NCI-H1694 treated with DMSO at 0.1 percent for 48 hours (cell line): ENCODE results near the gene UBASH3B.

Source experiments
- DNase-seq: peaks from one replicate; lab custom pipeline; 2025; lab: John Stamatoyannopoulos, UW

UBASH3B gene

DNA sequence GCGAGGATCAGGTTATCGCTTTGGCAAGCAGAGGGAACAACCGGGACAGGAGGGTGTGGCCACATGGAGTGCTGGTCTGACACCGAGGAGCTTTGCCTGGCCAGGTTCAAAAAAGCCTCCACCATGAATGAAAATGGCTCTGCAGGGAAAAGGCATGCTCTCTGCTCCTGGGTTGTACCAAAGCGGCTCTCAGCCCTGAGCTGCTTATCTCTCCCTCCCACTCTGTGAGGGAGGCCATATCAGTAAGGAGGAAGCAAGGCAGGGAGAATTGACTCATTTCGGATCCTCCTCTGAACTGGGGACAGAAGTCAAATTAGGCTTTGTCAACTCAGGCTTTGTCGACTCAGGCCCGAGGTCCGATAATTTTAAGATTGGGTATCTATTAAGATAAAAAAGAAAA is 99.9 kb downstream of the UBASH3B start:
- no peak for DNase-seq

DNA sequence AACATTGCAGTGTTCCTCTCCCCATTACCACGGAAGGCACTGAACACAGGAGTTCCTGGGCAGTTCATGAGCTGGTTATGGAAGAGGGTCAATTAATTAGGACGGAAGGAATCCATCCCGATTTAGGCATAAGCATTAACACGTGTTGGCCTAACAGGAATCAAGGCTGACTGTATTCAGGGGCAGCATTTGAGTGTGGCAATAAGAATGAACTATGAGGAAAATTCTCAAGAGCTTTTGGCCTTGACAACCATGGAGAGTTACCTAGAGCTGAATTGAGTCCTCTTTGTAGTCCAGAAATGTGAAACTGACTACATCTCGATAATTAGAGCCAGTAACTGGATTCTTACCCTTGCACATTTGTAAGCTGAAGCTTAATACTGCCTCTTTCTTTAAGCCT is 100.4 kb downstream of the UBASH3B start:
- DNase-seq, result no peak

DNA sequence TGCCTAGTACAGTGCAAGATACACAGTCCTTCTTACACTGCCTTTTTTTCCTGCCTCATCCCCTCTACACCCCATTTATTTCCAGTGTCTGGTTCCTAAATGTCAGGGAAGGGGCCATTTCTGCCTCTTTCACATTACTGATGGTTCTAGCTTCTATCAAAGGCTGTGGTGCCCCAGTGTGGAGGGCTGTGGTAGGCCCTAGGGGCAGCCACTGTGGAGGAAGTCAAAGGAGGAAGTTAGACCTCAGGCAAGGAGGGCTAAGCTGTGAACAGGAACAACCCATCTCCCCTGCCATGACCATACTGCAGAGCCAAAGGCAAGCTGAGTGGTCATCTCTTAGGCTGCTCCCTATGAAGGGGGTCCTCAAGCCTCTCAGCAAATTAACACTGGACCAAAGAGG is 100.9 kb downstream of the UBASH3B start:
- DNase-seq, result no peak

DNA sequence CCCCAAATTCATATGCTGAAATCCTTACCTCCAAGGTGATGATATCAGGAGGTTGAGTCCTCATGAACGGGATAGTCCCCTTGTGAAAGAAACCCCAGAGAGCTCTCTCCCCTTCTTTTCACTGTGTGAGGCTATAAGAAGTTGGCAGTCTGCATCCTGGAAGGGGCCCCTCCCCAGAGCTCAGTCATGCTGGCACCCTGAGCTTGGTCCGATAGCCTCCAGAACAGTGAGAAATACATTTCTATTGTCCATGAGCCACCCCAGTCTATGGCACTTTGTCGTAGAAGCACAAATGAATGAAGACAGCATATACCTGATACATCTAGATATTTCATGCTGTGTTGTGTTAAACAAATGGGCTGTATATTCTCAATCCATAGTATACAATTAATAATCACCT is 101.7 kb downstream of the UBASH3B start:
- no peak for DNase-seq

DNA sequence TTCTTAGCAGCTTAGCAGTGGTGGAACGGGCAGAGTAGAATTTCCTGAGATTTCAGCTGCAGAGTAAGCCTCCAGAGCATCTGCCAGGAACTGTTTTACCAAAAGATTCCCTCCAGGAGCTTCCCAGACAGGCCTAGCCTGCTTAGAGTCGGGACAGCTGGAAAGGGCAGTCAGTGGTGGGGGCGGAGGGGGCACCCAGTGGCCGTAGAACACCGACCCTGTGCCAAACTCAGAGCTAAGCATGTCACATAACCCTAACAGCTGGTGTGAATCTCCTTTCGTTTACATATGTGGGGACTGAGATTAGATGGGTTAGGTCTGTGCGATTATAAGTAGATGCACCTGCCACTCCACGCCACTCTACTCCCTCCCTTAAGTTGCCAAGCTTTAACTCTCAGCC is 102.8 kb downstream of the UBASH3B start:
- DNase-seq, result no peak

DNA sequence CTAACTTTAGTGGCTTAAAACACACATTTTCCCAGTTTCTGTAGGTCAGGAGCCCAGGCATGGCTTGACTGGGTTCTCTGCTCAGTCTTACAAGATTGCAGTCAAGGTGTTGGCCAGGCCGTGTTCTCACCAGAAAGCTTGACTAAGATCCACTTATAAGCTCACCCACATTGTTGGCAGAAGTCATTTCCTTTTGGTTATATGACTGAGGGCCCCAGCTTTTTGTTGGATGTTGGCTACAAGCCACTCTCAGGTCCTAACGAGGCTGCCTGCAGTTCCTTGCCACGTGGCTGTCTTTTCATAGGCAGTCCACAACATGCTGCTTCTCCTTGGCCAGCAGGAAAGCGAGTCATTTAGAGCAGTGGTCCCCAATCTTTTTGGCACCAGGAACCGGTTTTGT is 103.5 kb downstream of the UBASH3B start:
- DNase-seq, result no peak

DNA sequence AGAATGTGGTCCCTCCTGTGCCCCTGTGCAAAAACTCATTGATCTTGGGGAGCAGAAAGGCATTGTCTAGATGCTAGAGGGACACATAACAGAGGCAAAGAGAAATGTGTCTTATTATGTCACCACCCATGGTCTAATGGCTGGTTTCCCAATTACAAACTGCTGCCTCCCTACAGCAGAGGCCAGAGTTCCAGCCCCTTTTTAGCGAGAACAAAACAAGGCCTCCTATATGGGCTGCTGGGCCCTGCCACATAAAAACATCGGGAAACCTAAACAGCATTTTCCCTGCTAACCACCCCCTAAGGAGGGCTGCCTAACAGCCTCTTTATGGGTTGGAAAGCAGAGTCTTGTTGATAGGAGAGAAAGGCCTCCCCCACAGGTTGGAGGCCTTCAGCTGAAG is 107.6 kb downstream of the UBASH3B start:
- no peak for DNase-seq

DNA sequence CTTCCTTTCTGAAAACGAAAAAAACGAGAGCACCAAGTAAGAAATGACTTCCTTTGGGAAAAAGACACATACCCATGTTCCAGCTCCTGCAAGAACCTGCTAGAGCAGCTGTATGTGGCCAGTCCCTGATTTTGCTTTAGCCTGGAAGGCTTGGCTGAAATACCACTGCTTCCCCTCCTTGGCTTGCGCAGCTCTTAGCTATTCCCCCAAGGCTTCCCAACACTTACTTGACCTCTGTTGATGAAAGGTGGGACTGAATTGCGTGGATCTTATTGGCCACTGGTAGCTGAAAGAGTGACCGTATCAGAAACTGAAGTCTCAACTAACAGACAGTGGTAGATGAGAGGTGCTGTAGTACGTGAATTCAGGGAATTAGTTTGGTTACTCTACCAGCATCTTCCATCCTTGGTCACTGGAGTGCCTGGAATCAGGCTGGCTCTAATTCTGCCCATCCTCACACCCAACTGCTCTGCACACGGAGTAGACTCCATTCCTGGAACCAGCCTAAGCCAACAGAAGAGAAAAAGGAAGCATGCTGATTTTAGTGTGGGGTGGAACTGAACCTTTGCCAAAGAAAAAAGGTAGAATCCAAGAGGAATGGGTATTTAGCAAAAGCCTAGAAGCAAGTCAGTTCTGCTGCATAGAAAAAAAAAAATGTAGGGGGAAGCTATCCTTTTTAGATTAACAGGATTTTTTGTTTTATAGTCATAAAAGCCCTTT is 109.0 kb downstream of the UBASH3B start:
- no peak for DNase-seq

DNA sequence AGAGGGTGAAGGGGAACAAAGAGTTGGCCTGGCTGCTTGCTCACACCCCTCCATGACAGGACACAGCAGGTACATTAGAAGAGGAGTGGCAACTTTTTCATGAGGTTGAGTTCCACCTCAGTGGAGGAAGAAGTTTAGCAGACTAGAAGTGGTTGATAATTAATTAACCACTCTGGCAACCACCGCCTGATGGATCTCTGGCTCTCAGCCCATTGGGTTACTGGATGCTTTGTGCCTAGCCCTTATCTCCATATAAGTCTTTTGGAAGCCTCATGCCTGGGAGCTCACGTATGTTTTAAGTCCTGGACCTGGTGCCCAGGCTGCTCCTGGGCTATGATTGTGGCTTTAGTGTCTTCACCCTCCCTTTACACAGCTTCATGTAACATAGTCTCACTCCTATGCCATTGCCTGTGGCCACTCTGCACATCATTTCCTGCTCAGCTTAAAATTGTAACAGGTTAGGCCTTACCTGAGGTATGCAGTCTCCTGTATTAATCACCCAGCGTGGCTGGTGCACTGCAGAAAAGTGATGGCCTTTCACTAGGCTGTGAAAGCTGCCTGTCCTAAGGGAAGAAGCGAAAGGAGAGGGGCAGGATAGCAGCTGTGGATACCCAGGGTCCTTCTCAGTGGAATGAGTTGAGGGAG is 110.1 kb downstream of the UBASH3B start:
- no peak for DNase-seq

DNA sequence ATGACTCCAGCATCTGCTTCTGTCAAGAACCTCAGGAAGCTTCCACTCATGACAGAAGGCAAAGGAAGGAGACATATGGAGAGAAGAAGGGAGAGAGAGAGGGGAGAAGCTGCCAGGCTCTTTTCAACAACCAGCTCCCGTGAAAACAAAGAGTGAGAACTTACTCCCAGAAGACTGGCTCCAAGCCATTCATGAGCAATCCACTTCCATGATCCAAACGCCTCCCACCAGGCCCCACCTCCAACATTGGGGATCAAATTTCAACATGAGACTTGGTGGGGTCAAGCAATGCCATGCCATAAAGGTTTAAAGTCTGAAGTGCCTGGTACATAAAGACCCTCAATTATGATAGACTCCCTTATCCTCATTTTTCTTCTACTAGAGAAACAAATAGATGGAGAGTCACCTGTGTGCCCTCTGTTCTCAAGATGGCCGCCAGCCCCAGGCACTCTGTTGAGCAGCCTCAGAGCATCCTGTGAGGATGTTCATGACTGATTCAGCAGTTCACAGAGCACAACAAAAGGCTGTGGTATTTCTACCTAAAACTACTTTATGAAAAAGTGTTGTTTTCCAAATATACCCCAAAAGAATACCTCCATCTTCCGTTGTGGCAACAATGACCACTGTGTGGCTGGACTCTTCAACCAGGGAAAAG is 113.7 kb downstream of the UBASH3B start:
- DNase-seq, result no peak

DNA sequence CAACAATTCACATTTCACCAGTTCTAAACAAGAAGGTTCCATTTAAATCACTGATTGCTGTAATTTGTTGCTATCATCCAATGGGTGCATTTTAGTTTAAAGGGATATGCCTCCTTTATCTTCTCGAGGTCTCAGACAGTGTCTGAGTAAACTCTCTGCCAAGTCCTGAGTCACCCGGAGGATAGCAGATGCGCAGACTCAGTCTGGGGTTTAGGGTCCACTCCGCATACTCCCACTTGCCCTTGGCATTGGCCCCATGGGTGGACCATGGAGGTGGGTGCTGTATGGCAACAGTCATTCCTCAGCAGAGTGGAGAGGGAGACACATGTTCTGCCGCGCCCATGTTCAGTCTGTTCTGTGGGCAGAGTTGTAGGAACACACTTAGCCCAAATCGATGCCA is 117.4 kb downstream of the UBASH3B start:
- no peak for DNase-seq

DNA sequence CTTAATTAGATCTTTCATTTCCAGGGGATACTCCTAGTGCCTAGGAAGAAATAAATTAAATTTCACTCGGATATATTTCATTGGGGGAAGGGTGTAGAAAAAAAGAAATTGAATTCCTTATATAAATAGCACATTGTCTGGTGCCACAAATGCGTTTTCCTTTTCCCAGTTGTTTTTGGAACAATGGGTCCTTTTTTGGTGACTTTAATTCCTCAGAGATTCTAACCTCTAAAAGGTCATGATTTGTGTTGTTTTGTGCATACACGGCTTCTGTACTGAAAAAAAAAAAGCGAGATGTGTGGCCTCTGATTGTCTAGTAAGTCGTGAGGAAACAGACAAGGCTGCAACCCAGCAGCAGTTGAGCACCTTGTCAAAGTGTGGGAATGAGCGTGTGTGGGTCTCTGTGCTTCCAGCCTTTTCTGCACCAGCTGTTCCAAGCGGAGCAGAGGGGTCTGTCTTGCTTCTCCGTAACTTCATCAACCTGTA is 118.3 kb downstream of the UBASH3B start:
- no peak for DNase-seq

DNA sequence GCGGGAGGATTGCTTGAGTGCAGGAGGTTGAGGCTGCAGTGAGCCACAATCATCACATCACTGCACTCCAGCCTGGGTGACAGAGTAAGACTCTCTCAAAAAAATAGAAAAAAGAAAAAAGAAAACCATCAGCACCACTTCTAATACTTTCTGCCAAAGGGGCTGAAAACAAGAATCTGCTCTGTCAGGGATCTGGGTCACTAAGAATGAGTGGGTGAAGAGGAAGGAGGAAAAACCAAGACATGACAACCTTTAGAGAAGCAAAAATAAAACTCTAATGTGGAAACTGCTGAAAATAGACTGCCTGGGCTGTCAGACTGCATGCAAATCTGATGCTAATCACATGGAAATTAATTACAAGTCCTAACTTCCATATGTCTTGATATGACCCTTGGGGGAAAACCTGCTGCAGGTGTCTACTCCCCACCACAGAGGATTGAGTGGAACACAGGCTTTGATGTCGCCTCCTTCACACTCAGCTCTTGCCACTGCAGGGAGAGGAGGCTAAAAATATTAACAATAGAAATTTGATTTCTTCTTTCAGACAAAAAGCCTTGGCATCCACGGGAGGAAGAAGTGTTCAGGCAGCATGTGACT is 120.3 kb downstream of the UBASH3B start:
- DNase-seq, result no peak

DNA sequence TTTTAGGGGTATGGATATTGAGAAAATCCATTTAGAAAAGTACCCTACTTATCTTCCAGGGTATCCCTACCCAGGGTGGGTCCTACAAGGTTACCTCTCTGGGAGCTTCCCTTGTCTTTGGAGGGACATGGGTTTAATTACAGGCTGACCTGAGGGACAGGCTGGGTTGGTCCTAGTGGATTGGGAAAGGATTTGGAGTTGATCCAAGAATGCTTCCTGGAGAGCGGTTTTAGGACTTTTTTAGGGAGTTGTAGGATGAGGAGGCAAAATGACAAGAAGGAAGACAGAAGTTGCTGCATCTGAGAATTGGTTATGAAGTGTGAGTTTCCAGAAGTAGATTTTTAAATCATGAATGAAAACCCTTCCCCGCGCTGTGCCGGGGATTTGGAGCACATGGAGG is 121.0 kb downstream of the UBASH3B start:
- DNase-seq, result no peak

DNA sequence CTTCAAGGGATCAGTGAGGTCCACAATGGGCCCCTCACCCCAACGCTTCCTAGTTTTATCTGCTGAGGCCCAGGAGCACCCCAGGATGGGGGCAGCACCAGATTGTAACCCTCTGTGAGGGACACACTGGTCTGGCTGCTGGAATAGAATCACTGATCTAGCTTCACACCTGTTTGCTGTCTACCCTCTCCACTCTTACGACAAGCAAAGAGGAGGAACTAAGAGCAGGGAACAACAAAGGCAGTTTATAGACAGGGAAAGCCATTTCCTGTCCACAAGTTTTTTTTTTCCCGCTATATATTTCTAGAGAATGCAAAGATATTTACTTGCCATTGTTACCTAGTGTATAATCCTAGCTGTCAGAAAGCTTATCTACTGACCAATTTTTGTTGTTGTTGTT is 121.8 kb downstream of the UBASH3B start:
- no peak for DNase-seq

DNA sequence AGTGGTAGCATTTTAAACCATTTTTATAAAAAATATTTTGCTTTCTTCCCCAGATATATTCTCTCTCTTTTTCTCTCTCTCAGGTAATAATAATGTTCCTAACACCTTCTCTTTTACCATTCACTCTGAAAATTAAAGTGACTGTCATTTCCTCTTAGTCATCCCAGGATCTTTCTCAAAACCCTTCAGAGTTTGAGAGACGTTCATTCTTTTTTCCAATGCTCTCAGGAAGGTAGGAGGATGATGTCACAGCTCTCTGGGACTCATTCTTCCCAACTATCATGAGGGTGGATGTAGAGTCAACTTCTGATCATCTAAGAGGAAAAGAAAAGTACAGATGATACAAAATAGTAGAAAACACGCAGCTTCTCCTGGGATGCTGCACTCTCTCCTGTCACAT is 122.6 kb downstream of the UBASH3B start:
- no peak for DNase-seq

DNA sequence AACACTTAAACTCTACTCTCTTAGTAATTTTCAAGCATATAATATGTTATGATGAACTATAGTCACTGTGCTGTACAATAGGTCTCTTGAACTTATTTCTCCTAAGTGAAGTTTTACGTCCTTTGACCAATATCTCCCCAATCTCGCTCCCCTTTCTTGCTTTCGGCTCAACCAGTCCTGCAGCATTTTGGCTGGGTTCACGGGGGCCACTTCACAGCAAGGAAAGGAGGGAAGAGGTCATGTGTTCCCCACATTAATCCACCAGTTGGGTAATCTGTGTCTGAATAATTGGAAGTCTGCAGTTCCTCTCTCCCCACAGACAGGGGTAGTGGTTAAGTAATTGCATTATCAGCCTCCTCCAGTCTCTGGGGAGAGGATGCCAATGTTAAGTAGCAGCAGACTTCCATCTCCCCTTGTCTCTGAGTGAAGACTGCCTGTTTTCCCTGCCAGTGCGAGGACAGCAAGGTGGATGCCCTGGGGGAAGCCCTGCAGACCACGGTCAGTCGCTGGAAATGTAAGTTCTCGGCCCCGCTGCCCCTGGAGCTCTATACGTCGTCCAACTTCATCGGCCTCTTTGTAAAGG is 123.6 kb downstream of the UBASH3B start:
- DNase-seq, result no peak

DNA sequence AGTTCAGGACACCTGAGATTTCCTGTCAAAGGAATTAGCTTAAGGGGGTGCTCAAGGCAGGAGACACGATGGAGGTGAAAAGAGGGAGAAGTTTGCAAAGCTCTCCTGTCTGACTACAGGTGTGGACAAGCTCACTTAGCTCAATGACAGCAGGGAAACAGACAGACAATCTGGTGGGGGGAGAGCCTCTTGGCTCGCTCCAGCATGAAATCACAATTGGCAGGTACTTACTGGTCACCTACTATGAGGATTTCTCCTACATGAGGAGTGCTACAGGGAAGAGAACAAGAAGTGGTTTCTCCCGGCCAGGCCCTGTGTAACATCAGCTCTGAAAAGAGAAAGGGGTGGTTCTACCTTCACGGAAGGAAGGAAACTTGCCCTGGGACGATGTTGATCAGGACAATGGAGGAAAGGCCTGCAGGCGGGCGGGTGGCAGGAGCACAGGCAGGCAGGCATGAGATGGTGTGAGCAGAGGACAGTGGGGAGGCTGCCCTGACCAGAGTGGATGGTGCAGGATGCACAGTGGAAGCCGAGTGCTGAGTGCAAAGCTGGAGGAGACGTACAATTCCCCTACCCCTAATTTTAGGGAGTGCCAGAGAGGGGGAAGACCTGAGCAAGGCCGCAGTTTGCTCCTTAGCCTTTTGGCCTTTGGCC is 124.9 kb downstream of the UBASH3B start:
- no peak for DNase-seq

DNA sequence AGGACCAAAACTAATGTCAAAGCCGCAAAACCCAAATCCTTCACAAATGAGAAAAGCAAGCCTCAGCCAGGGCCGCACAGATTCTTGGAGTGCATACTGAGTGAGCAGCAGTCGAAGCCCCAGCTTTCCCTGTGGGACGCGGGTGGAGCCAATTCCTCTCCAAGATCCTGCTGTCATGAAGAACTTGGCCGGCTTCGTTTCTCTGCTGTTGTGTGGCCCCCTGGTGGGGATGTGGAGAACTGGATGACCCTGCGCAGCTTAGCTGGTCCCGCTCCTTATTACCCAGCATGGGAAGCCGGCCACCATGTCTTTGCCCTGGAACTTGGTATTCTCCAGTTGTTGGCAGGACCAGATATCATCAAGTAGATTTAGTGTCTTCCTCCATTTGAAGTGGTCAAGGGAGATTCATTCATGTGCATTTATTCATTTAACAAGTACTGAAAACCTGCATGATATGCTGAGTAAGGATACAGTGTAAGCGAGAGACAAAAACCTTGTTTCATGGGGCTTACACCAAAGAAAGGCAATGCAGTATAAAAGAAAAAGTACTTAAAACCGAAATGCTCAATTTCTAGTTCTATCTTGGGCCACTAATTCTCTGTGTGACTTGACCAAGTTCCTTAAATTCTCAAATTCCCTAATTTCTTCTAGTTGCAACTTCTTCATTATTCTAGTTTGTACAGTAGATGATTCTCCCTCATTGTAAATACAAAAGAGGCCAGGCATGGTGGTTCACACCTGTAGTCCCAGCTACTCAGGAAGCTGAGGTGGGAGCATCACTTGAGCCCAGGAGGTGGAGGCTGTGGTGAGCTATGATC is 126.1 kb downstream of the UBASH3B start:
- peak; percentile 16 for DNase-seq

DNA sequence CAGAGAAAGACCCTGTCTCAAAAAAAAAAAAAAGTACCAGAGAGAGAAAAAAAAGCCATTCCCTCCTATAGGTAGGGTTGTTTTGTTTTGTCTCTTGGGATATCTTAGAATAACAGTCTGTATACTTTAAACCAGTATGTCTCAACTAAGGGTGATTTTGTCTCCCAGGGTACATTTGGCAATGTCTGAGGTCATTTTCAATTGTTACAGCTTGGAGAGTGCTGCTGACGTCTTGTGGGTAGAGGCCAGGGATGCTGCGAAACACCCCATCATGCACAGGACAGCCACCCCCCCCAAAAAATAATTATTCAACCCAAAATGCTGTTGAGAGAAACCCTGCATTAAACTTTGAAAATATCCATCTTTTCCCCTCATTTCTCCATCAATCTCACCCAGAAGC is 126.7 kb downstream of the UBASH3B start:
- DNase-seq, result no peak

DNA sequence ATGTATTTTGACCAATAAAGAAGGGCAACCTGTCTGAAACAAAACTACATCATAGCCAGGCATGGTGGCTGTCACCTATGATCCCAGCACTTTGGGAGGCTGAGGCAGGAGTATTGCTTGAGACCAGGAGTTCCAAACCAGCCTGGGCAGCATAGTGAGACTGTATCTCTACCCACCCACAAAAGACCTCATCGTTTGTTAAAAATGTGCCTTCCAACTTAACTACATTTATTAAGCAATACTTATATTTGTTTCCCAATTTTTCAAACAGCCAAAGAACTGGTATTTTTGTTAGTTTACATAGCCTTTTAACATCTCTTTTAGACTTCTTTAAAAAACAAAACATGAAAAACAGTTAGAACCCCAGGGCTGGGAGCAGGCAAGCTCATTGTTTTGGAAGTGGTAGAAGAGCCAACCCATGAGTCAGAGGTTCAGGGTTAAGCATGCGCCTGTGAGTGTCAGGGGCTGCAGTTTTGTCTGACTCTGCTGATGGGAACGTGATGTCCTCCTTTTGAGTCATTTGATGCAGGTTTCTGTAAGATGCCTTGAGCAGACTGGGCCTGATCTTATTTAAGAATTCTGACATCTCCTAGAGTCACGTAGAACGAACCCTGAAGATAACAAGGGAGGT is 128.9 kb downstream of the UBASH3B start:
- no peak for DNase-seq
